Endothelial cell of umbilical vein (primary cell): ENCODE data around the gene COMP. TPM values are rescaled to one million over a fixed set of nuclear protein-coding genes. Genes with fewer than 3 reads are reported as not detected.

Experiments used
- BruUV-seq: library from RNA; stranded (reverse); fragments of 400-500 nt; replicated peaks from 2 replicates; lab custom pipeline; 2021; lab: Mats Ljungman, UMichigan
- CTCF ChIA-PET: fragments of 300-600, 350-600 bp; sonication (Branson Sonifier 250); formaldehyde crosslinking; loops from one replicate; lab custom pipeline; 2021; ENCODE audit warnings: antibody characterized with exemption, inconsistent platforms; lab: Charles Lee
- POLR2A ChIA-PET: fragments of 300-600, 350-600 bp; sonication (Branson Sonifier 250); formaldehyde crosslinking; loops from one replicate; lab custom pipeline; 2021; ENCODE audit warnings: antibody characterized with exemption, inconsistent platforms; lab: Charles Lee
- DNase-seq: peaks from one replicate; pipeline ENCODE4 v3.0.0-alpha.2; 2011; ENCODE audit warnings: low read depth, low spot score
- FAIRE-seq: peaks from 2 replicates; lab custom pipeline; 2011; peaks lifted over from hg19 to GRCh38; lab: Jason Lieb, UNC
- H2AFZ ChIP-seq: 2 replicates; pipeline ENCODE4 v1.6.0; 2012; ENCODE audit warnings: low read depth, low read length, control low read depth, inconsistent platforms
- H3K27ac ChIP-seq: 2 replicates; pipeline ENCODE4 v1.5.1; 2011; ENCODE audit warnings: low read depth, mild to moderate bottlenecking, control low read depth, low read length, moderate library complexity; ENCODE audit not compliant: insufficient read depth
- H3K27me3 ChIP-seq, 2 experiments: 2 replicates each; pipeline versions ENCODE4 v1.6.0 to v1.6.1; 2011; ENCODE audit warnings: low read length in 2 of 2, mixed read lengths in 1 of 2; ENCODE audit not compliant: control insufficient read depth in 2 of 2, insufficient read depth in 2 of 2
- H3K36me3 ChIP-seq, 2 experiments: 2 replicates in 1 of 2; 3 replicates in 1 of 2; pipeline ENCODE4 v1.5.1; 2011; ENCODE audit warnings: low read length in 2 of 2, mild to moderate bottlenecking in 1 of 2, moderate library complexity in 1 of 2; ENCODE audit not compliant: control insufficient read depth in 2 of 2, insufficient read depth in 2 of 2; ENCODE audit errors: extremely low read depth in 1 of 2
- H3K4me1 ChIP-seq: 3 replicates; pipeline ENCODE4 v1.5.1; 2011; ENCODE audit warnings: mild to moderate bottlenecking, low read length; ENCODE audit not compliant: control insufficient read depth, insufficient read depth; ENCODE audit errors: extremely low read depth
- H3K4me2 ChIP-seq: 2 replicates; pipeline ENCODE4 v1.6.1; 2011; ENCODE audit warnings: low read length, control low read depth, mixed read lengths; ENCODE audit not compliant: insufficient read depth
- H3K4me3 ChIP-seq, 3 experiments: fragments of 200-600 bp in 1 of 3; sonication (generic), shearing (Covaris generic) in 1 of 3; replicated peaks in 1 of 3; 2 replicates each; pipeline ENCODE4 v1.5.1; 2011 to 2016; ENCODE audit warnings: control low read depth in 3 of 3, low read length in 3 of 3, mild to moderate bottlenecking in 2 of 3, inconsistent platforms in 1 of 3, low read depth in 1 of 3, moderate library complexity in 1 of 3; ENCODE audit not compliant: insufficient read depth in 1 of 3
- H3K79me2 ChIP-seq: 2 replicates; pipeline ENCODE4 v1.6.0; 2012; ENCODE audit warnings: low read length, inconsistent platforms; ENCODE audit not compliant: control insufficient read depth, insufficient read depth
- H3K9ac ChIP-seq: replicated peaks from 2 replicates; pipeline ENCODE3; 2011; ENCODE audit warnings: low read length, control low read depth; ENCODE audit not compliant: insufficient read depth; ENCODE audit errors: extremely low read depth
- H3K9me1 ChIP-seq: replicated peaks from 3 replicates; pipeline ENCODE4 v1.6.0; 2011; ENCODE audit warnings: mild to moderate bottlenecking, low read length; ENCODE audit not compliant: control insufficient read depth, insufficient read depth; ENCODE audit errors: extremely low read depth
- H3K9me3 ChIP-seq: replicated peaks from 2 replicates; pipeline ENCODE4 v1.5.1; 2012; ENCODE audit warnings: low read length, inconsistent platforms; ENCODE audit not compliant: control insufficient read depth, insufficient read depth
- H4K20me1 ChIP-seq: replicated peaks from 2 replicates; pipeline ENCODE3; 2011; ENCODE audit warnings: mild to moderate bottlenecking, low read length; ENCODE audit not compliant: control insufficient read depth, insufficient read depth; ENCODE audit errors: extremely low read depth
- CTCF ChIP-seq, 2 donors: IDR thresholded peaks; 1 replicate in 1 of 2; 2 replicates in 1 of 2; pipeline ENCODE4 v1.5.1; 2011; ENCODE audit warnings: low read length in 2 of 2, mild to moderate bottlenecking in 2 of 2, moderate library complexity in 2 of 2, control low read depth in 1 of 2, inconsistent platforms in 1 of 2, low read depth in 1 of 2; ENCODE audit not compliant: insufficient read depth in 1 of 2; ENCODE audit errors: extremely low read depth in 1 of 2
- EZH2 ChIP-seq: IDR thresholded peaks from 2 replicates; pipeline ENCODE4 v1.6.1; 2012; ENCODE audit warnings: borderline replicate concordance, low read depth, mild to moderate bottlenecking, moderate library complexity, low read length, inconsistent platforms; ENCODE audit not compliant: severe bottlenecking
- FOS ChIP-seq: IDR thresholded peaks from 2 replicates; pipeline ENCODE4 v1.6.1; 2011; ENCODE audit warnings: mild to moderate bottlenecking, low read length, moderate library complexity, borderline replicate concordance; ENCODE audit not compliant: insufficient read depth
- GATA2 ChIP-seq: IDR thresholded peaks from 2 replicates; pipeline ENCODE4 v1.7.0; 2011; ENCODE audit warnings: low read depth, mild to moderate bottlenecking, moderate library complexity, mixed read lengths, low read length; ENCODE audit not compliant: insufficient read length, insufficient read depth
- JUN ChIP-seq: IDR thresholded peaks from 2 replicates; pipeline ENCODE4 v1.6.1; 2011; ENCODE audit warnings: borderline replicate concordance, low read depth; ENCODE audit not compliant: insufficient read length, insufficient read depth
- MAX ChIP-seq: IDR thresholded peaks from 2 replicates; pipeline ENCODE4 v1.6.1; 2011; ENCODE audit not compliant: insufficient read depth, insufficient read length
- MYC ChIP-seq: IDR thresholded peaks from one replicate; pipeline ENCODE4 v1.6.1; 2011; ENCODE audit warnings: mild to moderate bottlenecking, low read depth, low read length
- POLR2A ChIP-seq: IDR thresholded peaks from 2 replicates; pipeline ENCODE4 v1.6.1; 2012; ENCODE audit warnings: low read depth, mild to moderate bottlenecking, control low read depth, low read length
- POLR2AphosphoS5 ChIP-seq: IDR thresholded peaks from 2 replicates; pipeline ENCODE4 v1.6.1; 2012; ENCODE audit warnings: low read depth, mild to moderate bottlenecking, control low read depth, low read length, moderate library complexity; ENCODE audit not compliant: insufficient read depth
- dilution Hi-C: fragments of 300-500 bp; cut with MboI; formaldehyde crosslinking; loops from one replicate; pipeline ENCODE4 v1.15.0; 2019; ENCODE audit warnings: low sequenced_read_pairs; ENCODE audit not compliant: extremely low pct_ligation_motif_present
- intact Hi-C: fragments of 100-400 bp; cut with micrococcal nuclease; formaldehyde crosslinking; loops from one replicate; pipeline ENCODE4 v1.10.0; 2022
- polyA plus RNA-seq, 4 experiments: library from polyadenylated mRNA; depleted of rRNA in 3 of 4; stranded (reverse) in 3 of 4; unstranded in 1 of 4; fragments of >200 nt; gene quantifications; 2 replicates each; pipeline versions ENCODE4 v1.2.1 to v1.2.3, GENCODE V29; 2011 to 2012; ENCODE audit warnings: missing spikeins in 1 of 4
- total RNA-seq: library from RNA; stranded (reverse); gene quantifications from 2 replicates; pipeline ENCODE4 v1.2.3, GENCODE V29; 2021

The COMP gene
- total and polyA plus RNA-seq, 2 donors (not counting 3 experiments of a cell fraction or from before 2014, with no cell fraction given): not detected

GRCh38 chr19:18759304-18759994, 31.7 kb downstream of the COMP start:
- no peaks in the 10 kb centered on the region for H3K9me3 ChIP-seq
- dilution Hi-C loops (no loop called here), intact Hi-C loops (no loop called here)
- no peaks in the 10 kb centered on the region for H3K27me3 ChIP-seq
- TF ChIP-seq CTCF (IDR thresholded peaks at IDR 0.05; ENCODE audit: extremely low read depth in 1 of 2, insufficient read depth in 1 of 2, low read depth in 1 of 2, low read length in 2 of 2): no peak
- no peak for TF ChIP-seq GATA2
- no peak for TF ChIP-seq EZH2
- no peak for TF ChIP-seq MAX
- TF ChIP-seq POLR2AphosphoS5: no peak
- TF ChIP-seq MYC: no peak
- TF ChIP-seq FOS: no peak
- no peak for TF ChIP-seq POLR2A
- TF ChIP-seq JUN: no peak
- H3K79me2 ChIP-seq: no peaks in the 10 kb centered on the region
- FAIRE-seq (no peak), DNase-seq (no peak)
- POLR2A ChIA-PET: no interaction called here
- no peak overlapping the region for H3K9ac ChIP-seq
- no peaks in the 10 kb centered on the region for H3K4me1 ChIP-seq
- no peak overlapping the region for H3K4me2 ChIP-seq
- H3K36me3 ChIP-seq: no peaks in the 10 kb centered on the region
- H3K4me3 ChIP-seq: no peak overlapping the region
- CTCF ChIA-PET: no interaction called here
- H4K20me1 ChIP-seq: no peaks in the 10 kb centered on the region
- BruUV-seq: no TSS peak
- H3K9me1 ChIP-seq: no peaks in the 10 kb centered on the region
- H2AFZ ChIP-seq: no peak overlapping the region
- no peak overlapping the region for H3K27ac ChIP-seq
